HG03103 (cell line): Measurements from ENCODE around the gene DUS2.
"Not testable (repeated sequence)": the region's sequence is repeated elsewhere in the genome, so short reads cannot be mapped to it uniquely, and the experiment has no call there.

ENCODE experiments used
- ATAC-seq: cut with Tn5 transposase; IDR thresholded peaks from one replicate; pipeline ENCODE4 v1.9.1; 2021; ENCODE audit warnings: low read depth; ENCODE audit not compliant: unreplicated experiment

The DUS2 gene

GRCh38 chr16:68115851-68116250 lies 92.8 kb downstream of the DUS2 start:
- ATAC-seq: no peak

GRCh38 chr16:68116256-68116867 lies 93.3 kb downstream of the DUS2 start:
- ATAC-seq: no peak

DNA sequence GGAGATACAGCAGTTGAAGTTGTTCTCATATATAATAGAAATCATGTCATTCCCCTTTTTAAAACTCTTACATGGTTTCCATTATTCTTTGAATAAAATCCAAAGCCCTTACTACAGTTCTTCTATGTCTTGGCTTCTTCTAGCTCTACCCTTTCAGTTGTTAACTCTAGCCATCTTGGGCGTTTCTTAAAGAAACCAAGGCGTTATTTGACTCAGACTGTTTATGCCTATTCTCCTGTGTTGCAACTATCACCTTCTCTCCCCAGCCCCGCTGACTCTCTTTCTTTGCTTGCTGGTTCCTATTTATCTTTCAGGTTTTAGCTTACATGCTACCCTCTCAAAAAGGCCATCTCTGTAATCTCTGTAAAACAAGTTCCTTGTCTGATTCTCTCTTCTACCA lies 94.8 kb downstream of the DUS2 start:
- no peak for ATAC-seq

DNA sequence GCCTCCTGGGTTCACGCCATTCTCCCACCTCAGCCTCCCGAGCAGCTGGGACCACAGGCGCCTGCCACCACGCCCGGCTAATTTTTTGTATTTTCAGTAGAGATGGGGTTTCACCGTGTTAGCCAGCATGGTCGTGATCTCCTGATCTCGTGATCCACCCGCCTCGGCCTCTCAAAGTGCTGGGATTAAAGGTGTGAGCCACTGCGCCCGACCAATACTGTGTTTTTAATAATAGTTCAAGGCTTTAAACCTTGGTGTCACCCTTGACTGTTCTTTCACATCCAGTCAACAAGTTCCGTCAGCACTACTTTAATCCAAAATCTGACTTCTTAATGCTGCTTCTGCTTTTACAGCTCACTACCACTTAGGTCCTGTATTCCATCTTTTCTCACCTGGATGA lies 95.9 kb downstream of the DUS2 start:
- not testable (repeated sequence) for ATAC-seq

GRCh38 chr16:68120496-68120895 lies 97.4 kb downstream of the DUS2 start:
- ATAC-seq: not testable (repeated sequence)

GRCh38 chr16:68126395-68126794 lies 103.3 kb downstream of the DUS2 start:
- no peak for ATAC-seq

- no peak for ATAC-seq
These were observed 105.7 kb downstream of the DUS2 start for GRCh38 chr16:68128577-68129305.
